ENCODE data around the gene FLNC. TPM values are rescaled to one million over a fixed set of nuclear protein-coding genes. Genes with fewer than 3 reads are reported as not detected.

Gene FLNC
- total and polyA plus RNA-seq, 9 of the 15 experiments (the other 6 are each of a cell fraction or from before 2014, with no cell fraction given): 0.90 to 155 (median 28.8) TPM

GRCh38 chr7:128827248-128827958 is 2.8 kb upstream of the FLNC start (continued):
- no peak for TF ChIP-seq TSC22D4 (tag; IDR thresholded peaks at IDR 0.05)
- TF ChIP-seq RCOR1 (IDR thresholded peaks at IDR 0.05; ENCODE audit: borderline replicate concordance in 1 of 2, low read depth in 2 of 2, low read length in 2 of 2): peak in 1 of 2 experiments; percentile 94; a peak in 3 of 4 replicates
- peak; percentile 90; the same call in 1 of the 2 replicates for TF ChIP-seq HBP1 (CRISPR knock-in tag; IDR thresholded peaks at IDR 0.05)
- no peak for TF ChIP-seq HNRNPH1 (optimal IDR thresholded peaks at IDR 0.05; ENCODE audit: low read depth, low read length)
- no peak for TF ChIP-seq KLF6 (CRISPR knock-in tag; IDR thresholded peaks at IDR 0.05; ENCODE audit: borderline replicate concordance)
- no peak for TF ChIP-seq TAF1 (IDR thresholded peaks at IDR 0.05; ENCODE audit: control insufficient read depth, extremely low read depth, insufficient read depth, low read length, severe bottlenecking)
- TF ChIP-seq CTBP1 (IDR thresholded peaks at IDR 0.05; ENCODE audit: borderline replicate concordance): peak; percentile 95
- TF ChIP-seq ESRRB (CRISPR knock-in tag; IDR thresholded peaks at IDR 0.05; ENCODE audit: borderline replicate concordance): no peak
- peak; percentile 34; the same call in 1 of the 2 replicates for TF ChIP-seq TRIM28 (IDR thresholded peaks at IDR 0.05)
- TF ChIP-seq HOMEZ (CRISPR knock-in tag; IDR thresholded peaks at IDR 0.05): 0 out of 2 replicates have a peak, but pooled peaks have one; percentile 24
- peak; percentile 52 for TF ChIP-seq KDM5B (IDR thresholded peaks at IDR 0.05; ENCODE audit: insufficient replicate concordance, low read depth, low read length)
- no peak for TF ChIP-seq CBX8 (IDR thresholded peaks at IDR 0.05; ENCODE audit: borderline replicate concordance, extremely low read depth, low read depth, low read length, poor library complexity, severe bottlenecking)
- peak; percentile 47; the same call in 1 of the 2 replicates for TF ChIP-seq CREB3L1 (IDR thresholded peaks at IDR 0.05; ENCODE audit: borderline replicate concordance, low read depth)
- no peak for TF ChIP-seq ZFP1 (CRISPR knock-in tag; IDR thresholded peaks at IDR 0.05)
- peak; percentile 91 for TF ChIP-seq ATF7 (IDR thresholded peaks at IDR 0.05)
- no peak for TF ChIP-seq EWSR1 (IDR thresholded peaks at IDR 0.05; ENCODE audit: borderline replicate concordance, low read depth, partially characterized antibody)
- TF ChIP-seq HMGN3 (IDR thresholded peaks at IDR 0.05; ENCODE audit: borderline replicate concordance, extremely low read depth, insufficient read length, low read depth, low read length): peak; percentile 92
- peak; percentile 30; the same call in 1 of the 2 replicates for TF ChIP-seq SRSF3 (IDR thresholded peaks at IDR 0.05; ENCODE audit: insufficient read depth, low read length)
- TF ChIP-seq CBX5 (IDR thresholded peaks at IDR 0.05; ENCODE audit: borderline replicate concordance, low read depth): no peak
- no peak for TF ChIP-seq MLX (CRISPR knock-in tag; conservative IDR thresholded peaks at IDR 0.05)
